Vagina (tissue), 2 donors: ENCODE results near the gene ARHGAP6.

Experiments
- CTCF ChIP-seq, 3 experiments: fragments of 450-650 bp in 2 of 3; fragments of 200-600 bp in 1 of 3; sonication (generic) in 1 of 3; IDR thresholded peaks; one replicate each; pipeline ENCODE4 v1.5.1; 2017 to 2019; ENCODE audit warnings: antibody characterized with exemption in 3 of 3, mild to moderate bottlenecking in 2 of 3, moderate library complexity in 2 of 3
- POLR2A ChIP-seq, 2 donors: fragments of 450-650 bp; IDR thresholded peaks; one replicate each; pipeline ENCODE4 v1.6.1; 2017; ENCODE audit warnings: antibody characterized with exemption in 2 of 2, mild to moderate bottlenecking in 2 of 2, moderate library complexity in 2 of 2
- POLR2AphosphoS5 ChIP-seq, 2 donors: sonication (generic); formaldehyde crosslinking; IDR thresholded peaks; one replicate each; pipeline ENCODE4 v1.9.0; 2017; ENCODE audit warnings: antibody characterized with exemption in 2 of 2, mild to moderate bottlenecking in 2 of 2, low read depth in 1 of 2; ENCODE audit not compliant: insufficient read depth in 1 of 2

- TF ChIP-seq POLR2A (IDR thresholded peaks at IDR 0.05): no peak
- no peak for TF ChIP-seq CTCF (IDR thresholded peaks at IDR 0.05)
- TF ChIP-seq POLR2AphosphoS5 (IDR thresholded peaks at IDR 0.05; ENCODE audit: insufficient read depth in 1 of 2, low read depth in 1 of 2): no peak
Observed at GRCh38 chrX:11261260-11261659, 404.5 kb downstream of the ARHGAP6 start.
